Urothelium cell line (cell line): Measurements from ENCODE around the gene CABLES1.
A peak's percentile ranks its signal among the peaks of the same experiment; 100 is the strongest.

Experiments used
- DNase-seq: peaks from one replicate; pipeline ENCODE4 v3.0.0; 2011; ENCODE audit warnings: low spot score, mixed read lengths
- FAIRE-seq: peaks from 2 replicates; lab custom pipeline; 2011; peaks lifted over from hg19 to GRCh38; lab: Jason Lieb, UNC

The CABLES1 gene

GRCh38 chr18:23189768-23190661 is 54.7 kb downstream of the CABLES1 start:
- DNase-seq (no peak), FAIRE-seq (no peak)

- FAIRE-seq = no peak
- no peak for DNase-seq
Measured at GRCh38 chr18:23191232-23191631, 55.9 kb downstream of the CABLES1 start.

GRCh38 chr18:23193742-23194141 is 58.5 kb downstream of the CABLES1 start:
- DNase-seq = no peak
- FAIRE-seq = no peak

- DNase-seq (no peak), FAIRE-seq (no peak)
Measured at GRCh38 chr18:23194155-23194996, 59.1 kb downstream of the CABLES1 start.

GRCh38 chr18:23194997-23195957 is 60.0 kb downstream of the CABLES1 start:
- DNase-seq (no peak), FAIRE-seq (no peak)

- FAIRE-seq (no peak), DNase-seq (peak; percentile 13)
Measured at GRCh38 chr18:23196119-23197007, 61.1 kb downstream of the CABLES1 start.

- FAIRE-seq (no peak), DNase-seq (no peak)
Measured at GRCh38 chr18:23198217-23198845, 63.0 kb downstream of the CABLES1 start.

- DNase-seq (no peak), FAIRE-seq (no peak)
Measured at GRCh38 chr18:23200756-23201155, 65.5 kb downstream of the CABLES1 start.

GRCh38 chr18:23201741-23202140 is 66.5 kb downstream of the CABLES1 start:
- DNase-seq = no peak

GRCh38 chr18:23203891-23204432 is 68.7 kb downstream of the CABLES1 start:
- no peak for FAIRE-seq
- no peak for DNase-seq

More at GRCh38 chr18:23201741-23202140, 66.5 kb downstream of the CABLES1 start:
- no peak for FAIRE-seq

- DNase-seq (no peak), FAIRE-seq (no peak)
Measured at GRCh38 chr18:23204589-23205235, 69.4 kb downstream of the CABLES1 start.

- DNase-seq (no peak), FAIRE-seq (no peak)
Measured at GRCh38 chr18:23205980-23206379, 70.7 kb downstream of the CABLES1 start.

GRCh38 chr18:23207191-23207955 is 72.1 kb downstream of the CABLES1 start:
- no peak for FAIRE-seq
- DNase-seq = no peak

- no peak for FAIRE-seq
- no peak for DNase-seq
Measured at GRCh38 chr18:23207994-23208393, 72.7 kb downstream of the CABLES1 start.

GRCh38 chr18:23208600-23208999 is 73.3 kb downstream of the CABLES1 start:
- DNase-seq (no peak), FAIRE-seq (no peak)

- no peak for FAIRE-seq
- DNase-seq = no peak
Measured at GRCh38 chr18:23209031-23209430, 73.7 kb downstream of the CABLES1 start.

GRCh38 chr18:23209796-23210195 is 74.5 kb downstream of the CABLES1 start:
- DNase-seq (no peak), FAIRE-seq (no peak)

GRCh38 chr18:23210526-23210925 is 75.2 kb downstream of the CABLES1 start:
- DNase-seq = no peak
- FAIRE-seq = no peak
